OCI-LY7 (cell line): ENCODE measurements around the gene DPYSL3. TPM values are rescaled to one million over a fixed set of nuclear protein-coding genes. Genes with fewer than 3 reads are reported as not detected.

Experiments
- BruUV-seq: library from RNA; stranded (reverse); fragments of 400-500 nt; replicated peaks from 2 replicates; lab custom pipeline; 2021; lab: Mats Ljungman, UMichigan
- CTCF ChIA-PET: fragments of 300-600 bp; sonication (Branson Sonifier 250); formaldehyde crosslinking; loops from one replicate; lab custom pipeline; 2022; ENCODE audit warnings: antibody characterized with exemption; ENCODE audit not compliant: unreplicated experiment; lab: Charles Lee
- POLR2A ChIA-PET: fragments of 300-600 bp; sonication (Branson Sonifier 250); formaldehyde crosslinking; loops from one replicate; lab custom pipeline; 2022; ENCODE audit warnings: antibody characterized with exemption; lab: Charles Lee
- DNase-seq: peaks from one replicate; pipeline ENCODE4 v3.0.0-alpha.2; 2015; ENCODE audit warnings: low spot score
- H2AFZ ChIP-seq: fragments of 200-600 bp; sonication (generic), shearing (Covaris generic); 2 replicates; pipeline ENCODE4 v1.6.1; 2014; ENCODE audit warnings: mild to moderate bottlenecking, antibody characterized with exemption, low read length, moderate library complexity
- H3K27ac ChIP-seq: fragments of 200-600 bp; sonication (generic); 2 replicates; pipeline ENCODE4 v1.5.1; 2014; ENCODE audit warnings: mixed run types, low read depth, mild to moderate bottlenecking, moderate library complexity, low read length, inconsistent platforms; ENCODE audit not compliant: poor library complexity, severe bottlenecking
- H3K36me3 ChIP-seq: fragments of 200-600 bp; sonication (generic); 2 replicates; pipeline ENCODE4 v1.6.1; 2014; ENCODE audit warnings: mild to moderate bottlenecking, antibody characterized with exemption, low read length, moderate library complexity, mixed read lengths; ENCODE audit not compliant: insufficient read depth
- H3K4me1 ChIP-seq: fragments of 200-600 bp; sonication (generic); 2 replicates; pipeline ENCODE4 v1.5.1; 2014; ENCODE audit warnings: mild to moderate bottlenecking, low read length; ENCODE audit not compliant: insufficient read depth, poor library complexity, severe bottlenecking
- H3K4me2 ChIP-seq: fragments of 200-600 bp; sonication (generic); 2 replicates; pipeline ENCODE4 v1.6.1; 2014; ENCODE audit warnings: mild to moderate bottlenecking, low read length
- H3K4me3 ChIP-seq: fragments of 200-600 bp; sonication (generic); 2 replicates; pipeline ENCODE4 v1.5.1; 2014; ENCODE audit warnings: mild to moderate bottlenecking, low read depth, low read length; ENCODE audit not compliant: poor library complexity, severe bottlenecking
- H3K79me2 ChIP-seq: fragments of 200-600 bp; sonication (generic); 2 replicates; pipeline ENCODE4 v1.6.1; 2016; ENCODE audit warnings: low read depth, mild to moderate bottlenecking, low read length, moderate library complexity, mixed read lengths; ENCODE audit not compliant: insufficient read depth
- H3K9me2 ChIP-seq: fragments of 200-600 bp; sonication (generic); 2 replicates; pipeline ENCODE4 v1.6.1; 2016; ENCODE audit warnings: mild to moderate bottlenecking, low read length, mixed read lengths; ENCODE audit not compliant: insufficient read depth
- H3K9me3 ChIP-seq: fragments of 200-600 bp; sonication (generic); 2 replicates; pipeline ENCODE4 v1.6.1; 2014; ENCODE audit warnings: mild to moderate bottlenecking, mixed run types, low read length, mixed read lengths
- H4K20me1 ChIP-seq: fragments of 200-600 bp; sonication (generic); 2 replicates; pipeline ENCODE4 v1.6.1; 2014; ENCODE audit warnings: mild to moderate bottlenecking, antibody characterized with exemption, low read length, moderate library complexity, mixed read lengths; ENCODE audit not compliant: insufficient read depth
- EZH2phosphoT487 ChIP-seq: fragments of 200-600 bp; sonication (generic); IDR thresholded peaks from 2 replicates; pipeline ENCODE4 v1.6.1; 2018; ENCODE audit warnings: low read depth, borderline replicate concordance, mild to moderate bottlenecking, mixed run types, antibody characterized with exemption, low read length, moderate library complexity, mixed read lengths
- intact Hi-C: fragments of 100-400 bp; cut with micrococcal nuclease; formaldehyde crosslinking; loops from one replicate; pipeline ENCODE4 v1.10.0; 2022; ENCODE audit not compliant: unreplicated experiment
- total RNA-seq, 2 experiments: library from RNA; depleted of rRNA in 1 of 2; stranded (reverse); fragments of >200 nt in 1 of 2; shearing (Covaris generic) in 1 of 2; gene quantifications; 2 replicates each; pipeline ENCODE4 v1.2.3, GENCODE V29; 2014 to 2022
- TF ChIP-seq, protein P1 (sequence below): fragments of 200-600 bp; sonication (generic); conservative IDR thresholded peaks from 2 replicates; pipeline ENCODE4 v1.5.1; 2014; ENCODE audit warnings: mild to moderate bottlenecking, antibody characterized with exemption, low read length, moderate library complexity, mixed read lengths

Gene DPYSL3
- total RNA-seq, 2 experiments from 2014 or later: not detected

DNA sequence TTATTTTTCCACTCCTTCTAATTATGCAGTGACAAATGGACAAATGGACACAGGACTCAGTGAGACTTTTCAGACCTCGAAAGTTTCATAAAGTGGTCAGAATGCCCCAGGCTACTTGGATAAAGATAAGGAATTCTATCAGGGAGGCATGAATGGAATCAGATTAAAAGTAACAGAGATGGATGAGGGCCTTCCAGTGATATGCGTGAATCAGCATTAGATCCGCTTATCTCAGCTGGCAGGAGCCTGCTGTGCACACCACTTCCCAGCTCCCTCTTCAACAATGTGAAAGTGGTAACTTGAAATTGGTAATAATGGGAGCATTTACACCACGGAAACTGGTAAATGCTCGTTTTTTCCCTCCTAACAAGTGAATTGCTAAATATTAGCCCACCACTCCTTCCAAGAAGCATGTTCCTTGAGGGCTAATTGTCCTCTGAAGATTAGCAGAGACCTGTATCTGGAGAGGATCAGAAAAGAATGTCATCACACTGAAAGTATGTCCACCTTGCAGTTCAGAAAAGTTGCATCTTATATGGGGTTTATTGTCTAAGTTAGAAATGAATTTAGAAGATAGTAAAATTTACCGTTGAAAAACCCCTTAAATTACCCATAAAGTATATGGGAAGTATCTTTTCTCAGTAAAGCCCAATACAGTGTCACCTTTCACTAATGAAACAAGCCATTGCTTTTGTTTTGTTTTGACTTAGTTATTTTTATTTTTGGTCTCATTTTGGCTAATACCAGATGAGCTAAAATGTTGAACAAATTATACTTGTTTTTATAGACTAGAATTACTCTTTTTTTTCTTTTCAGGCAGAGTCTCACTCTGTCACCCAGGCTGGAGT is 125.3 kb downstream of the DPYSL3 start:
- Histone ChIP-seq H3K4me2 (no peak overlapping the region), H2AFZ (no peak overlapping the region), H3K4me1 (no peaks in the 10 kb centered on the region), H3K4me3 (no peak overlapping the region), H3K36me3 (no peaks in the 10 kb centered on the region), H3K79me2 (no peaks in the 10 kb centered on the region), H3K9me3 (no peaks in the 10 kb centered on the region), H3K9me2 (no peaks in the 10 kb centered on the region), H4K20me1 (no peaks in the 10 kb centered on the region), H3K27ac (no peak overlapping the region)
- TF ChIP-seq, protein P1, sequence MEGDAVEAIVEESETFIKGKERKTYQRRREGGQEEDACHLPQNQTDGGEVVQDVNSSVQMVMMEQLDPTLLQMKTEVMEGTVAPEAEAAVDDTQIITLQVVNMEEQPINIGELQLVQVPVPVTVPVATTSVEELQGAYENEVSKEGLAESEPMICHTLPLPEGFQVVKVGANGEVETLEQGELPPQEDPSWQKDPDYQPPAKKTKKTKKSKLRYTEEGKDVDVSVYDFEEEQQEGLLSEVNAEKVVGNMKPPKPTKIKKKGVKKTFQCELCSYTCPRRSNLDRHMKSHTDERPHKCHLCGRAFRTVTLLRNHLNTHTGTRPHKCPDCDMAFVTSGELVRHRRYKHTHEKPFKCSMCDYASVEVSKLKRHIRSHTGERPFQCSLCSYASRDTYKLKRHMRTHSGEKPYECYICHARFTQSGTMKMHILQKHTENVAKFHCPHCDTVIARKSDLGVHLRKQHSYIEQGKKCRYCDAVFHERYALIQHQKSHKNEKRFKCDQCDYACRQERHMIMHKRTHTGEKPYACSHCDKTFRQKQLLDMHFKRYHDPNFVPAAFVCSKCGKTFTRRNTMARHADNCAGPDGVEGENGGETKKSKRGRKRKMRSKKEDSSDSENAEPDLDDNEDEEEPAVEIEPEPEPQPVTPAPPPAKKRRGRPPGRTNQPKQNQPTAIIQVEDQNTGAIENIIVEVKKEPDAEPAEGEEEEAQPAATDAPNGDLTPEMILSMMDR: no peak
- TF ChIP-seq EZH2phosphoT487: no peak
- DNase-seq: no peak
- intact Hi-C loops: no loop called here
- CTCF ChIA-PET: no interaction called here
- no TSS peak for BruUV-seq
- POLR2A ChIA-PET: no interaction called here

DNA sequence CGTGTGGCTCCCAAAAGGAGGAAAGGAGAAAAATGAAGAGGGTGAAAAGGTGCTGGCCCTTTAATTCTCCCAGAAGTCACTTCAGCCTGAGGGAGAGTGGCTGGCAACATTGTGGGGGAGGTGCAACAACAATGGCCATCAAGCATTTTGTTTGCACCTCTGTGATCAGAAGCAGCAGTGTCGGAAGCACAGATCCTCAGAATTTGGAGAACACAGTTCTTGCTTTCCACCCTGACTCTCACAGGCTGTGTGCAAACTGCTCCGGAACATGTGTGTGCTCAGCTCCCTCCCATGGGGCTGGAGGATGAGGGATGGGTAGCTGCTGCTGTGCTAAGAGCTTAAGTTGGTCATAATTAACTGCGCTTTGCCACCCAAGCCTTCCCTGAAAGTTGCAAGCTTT is 127.1 kb downstream of the DPYSL3 start:
- Histone ChIP-seq H3K4me1 (no peaks in the 10 kb centered on the region), H2AFZ (no peak overlapping the region), H3K79me2 (no peaks in the 10 kb centered on the region), H3K36me3 (no peaks in the 10 kb centered on the region), H3K9me2 (no peaks in the 10 kb centered on the region), H3K9me3 (no peaks in the 10 kb centered on the region), H3K4me2 (no peak overlapping the region), H4K20me1 (no peaks in the 10 kb centered on the region), H3K27ac (no peak overlapping the region), H3K4me3 (no peak overlapping the region)
- CTCF ChIA-PET: no interaction called here
- POLR2A ChIA-PET: interaction anchor here (0.8 kb wide), 1 partner anchor 14 kb away, joined by 3 read pairs; no protein-coding TSS in a partner anchor
- no peak for TF ChIP-seq EZH2phosphoT487
- TF ChIP-seq, protein P1: no peak
- no TSS peak for BruUV-seq
- intact Hi-C loops: no loop called here
- no peak for DNase-seq

DNA sequence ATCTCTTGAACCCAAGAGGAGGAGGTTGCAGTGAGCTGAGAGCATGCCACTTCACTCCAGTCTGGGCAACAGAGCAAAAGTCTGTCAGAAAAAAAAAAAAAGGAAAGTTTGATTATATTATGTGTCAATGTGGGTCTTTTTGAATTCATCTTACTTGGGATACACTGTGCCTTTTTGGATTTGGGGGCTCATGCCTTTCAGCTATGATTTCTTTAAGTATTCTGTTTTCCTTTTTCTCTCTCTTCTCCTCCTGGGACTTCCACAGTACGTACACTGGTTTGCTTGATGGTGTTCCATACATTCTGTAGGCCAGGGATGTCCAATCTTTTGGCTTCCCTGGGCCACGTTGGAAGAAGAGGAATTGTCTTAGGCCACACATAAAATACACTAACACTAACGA is 128.3 kb downstream of the DPYSL3 start:
- Histone ChIP-seq H3K9me3 (no peaks in the 10 kb centered on the region), H3K9me2 (no peaks in the 10 kb centered on the region), H4K20me1 (no peaks in the 10 kb centered on the region), H3K27ac (no peak overlapping the region), H3K4me2 (no peak overlapping the region), H3K4me1 (no peaks in the 10 kb centered on the region), H3K4me3 (no peak overlapping the region), H3K36me3 (no peaks in the 10 kb centered on the region), H3K79me2 (no peaks in the 10 kb centered on the region), H2AFZ (no peak overlapping the region)
- DNase-seq: no peak
- ChIA-PET POLR2A (no interaction called here), CTCF (no interaction called here)
- intact Hi-C loops: no loop called here
- BruUV-seq: no TSS peak
- TF ChIP-seq, protein P1: no peak
- TF ChIP-seq EZH2phosphoT487: no peak
